ENCODE measurements around the gene POLL. TPM values are rescaled to one million over a fixed set of nuclear protein-coding genes. Genes with fewer than 3 reads are reported as not detected.

The POLL gene
- total and polyA plus RNA-seq, 2 of the 4 experiments (the other 2 are of a cell fraction), result 6.3 to 23.7 TPM

- no peak overlapping the region for H3K27ac ChIP-seq (ENCODE audit: insufficient read depth, low read length)
- H3K9me3 ChIP-seq (ENCODE audit: control insufficient read depth, insufficient read depth, low read length), result no peaks in the 10 kb centered on the region
- no peaks in the 10 kb centered on the region for H3K27me3 ChIP-seq (ENCODE audit: control insufficient read depth, insufficient read depth, low read length)
- H3K79me1 ChIP-seq (ENCODE audit: low read depth in 1 of 2, low read length in 2 of 2), result no peaks in the 10 kb centered on the region; a peak in 1 of 4 replicates
- no peak overlapping the region for H3K4me3 ChIP-seq (ENCODE audit: insufficient read depth, low read depth, low read length)
- H3K4ac ChIP-seq (ENCODE audit: low read depth, low read length), result no peak overlapping the region
- dilution Hi-C loops (cut with HindIII; ENCODE audit: low sequenced_read_pairs, unreplicated experiment), result no loop called here
- WGBS, 2 experiments (ENCODE audit: extremely low coverage in 2 of 2, insufficient read length in 1 of 2), result no CpG with 5 or more reads among the region's 6 CpGs
- BruUV-seq (replicated peaks), result no TSS peak
- intact Hi-C loops (cut with micrococcal nuclease), result no loop called here
- no peak overlapping the region for H2BK120ac ChIP-seq (ENCODE audit: low read depth, low read length)
- CTCF ChIA-PET, result interaction anchor here (0.7 kb wide), 1 partner anchor 9 kb away, joined by 3 read pairs; no protein-coding TSS in a partner anchor
- no peak overlapping the region for H3K18ac ChIP-seq (ENCODE audit: low read depth, low read length)
- H2AFZ ChIP-seq (replicated peaks; ENCODE audit: low read length, poor library complexity), result no peak overlapping the region
- POLR2A ChIA-PET (ENCODE audit: unreplicated experiment), result no interaction called here
- in situ Hi-C loops (cut with MboI; ENCODE audit: low sequenced_read_pairs), result no loop called here
- H3K9ac ChIP-seq (ENCODE audit: low read depth, low read length), result no peak overlapping the region
- H4K20me1 ChIP-seq (ENCODE audit: insufficient read depth, low read length), result no peaks in the 10 kb centered on the region
- H3K9me1 ChIP-seq (ENCODE audit: insufficient read depth, low read length), result peaks cover 16% of the 10 kb centered on the region
- no peak for ATAC-seq (ENCODE audit: low read depth)
- TF ChIP-seq USF2 (IDR thresholded peaks at IDR 0.05; ENCODE audit: low read depth, low read length), result no peak
- TF ChIP-seq NFE2L2 (IDR thresholded peaks at IDR 0.05; ENCODE audit: low read depth, low read length), result no peak
- no peak for TF ChIP-seq MAZ (IDR thresholded peaks at IDR 0.05; ENCODE audit: borderline replicate concordance, low read depth, low read length)
- TF ChIP-seq CHD1 (IDR thresholded peaks at IDR 0.05; ENCODE audit: low read depth, low read length), result no peak
- no peak for TF ChIP-seq POLR2A (IDR thresholded peaks at IDR 0.05; ENCODE audit: low read depth, low read length)
- peaks cover 9% of the 10 kb centered on the region for H3K4me1 ChIP-seq (ENCODE audit: control insufficient read depth, insufficient read depth, low read length)
- no peak overlapping the region for H3K23ac ChIP-seq (ENCODE audit: low read depth, low read length)
- H4K5ac ChIP-seq (ENCODE audit: low read depth, low read length), result no peak overlapping the region
- no peak overlapping the region for H2BK15ac ChIP-seq (ENCODE audit: low read depth, low read length)
- H2BK20ac ChIP-seq (ENCODE audit: low read depth, low read length), result no peak overlapping the region
- no peak overlapping the region for H3K4me2 ChIP-seq (ENCODE audit: low read depth, low read length)
- no peak overlapping the region for H4K91ac ChIP-seq (ENCODE audit: insufficient read depth, low read depth, low read length)
- peaks cover 24% of the 10 kb centered on the region for H3K36me3 ChIP-seq (ENCODE audit: control insufficient read depth, insufficient read depth, low read length)
- H3K14ac ChIP-seq (replicated peaks; ENCODE audit: low read depth, low read length), result no peak overlapping the region
- no peak for DNase-seq
- H2BK5ac ChIP-seq (ENCODE audit: low read depth, low read length, poor library complexity, severe bottlenecking), result no peak overlapping the region
- no peak overlapping the region for H3K56ac ChIP-seq (ENCODE audit: extremely low read depth, insufficient read depth, low read length)
- H2AK9ac ChIP-seq (replicated peaks; ENCODE audit: low read depth, low read length, poor library complexity), result peak overlapping the region; percentile 45
- H4K8ac ChIP-seq (ENCODE audit: low read depth in 2 of 2, low read length in 2 of 2), result no peak overlapping the region
- no peak overlapping the region for H2AK5ac ChIP-seq (ENCODE audit: low read depth, low read length)
Measured at GRCh38 chr10:101612086-101612485, 24.0 kb upstream of the POLL start.

All from IMR-90 (cell line).